Jurkat, Clone E6-1 (cell line): ENCODE measurements around the gene LTB4R2.
A peak's percentile ranks its signal among the peaks of the same experiment; 100 is the strongest.

Source experiments
- DNase-seq: peaks from one replicate; pipeline ENCODE4 v3.0.0-alpha.2; 2011; ENCODE audit warnings: low read depth, low spot score
- H3K4me3 ChIP-seq: 2 replicates; pipeline ENCODE4 v1.5.1; 2011; ENCODE audit warnings: mild to moderate bottlenecking, low read length, control low read depth, moderate library complexity

LTB4R2 gene

DNA sequence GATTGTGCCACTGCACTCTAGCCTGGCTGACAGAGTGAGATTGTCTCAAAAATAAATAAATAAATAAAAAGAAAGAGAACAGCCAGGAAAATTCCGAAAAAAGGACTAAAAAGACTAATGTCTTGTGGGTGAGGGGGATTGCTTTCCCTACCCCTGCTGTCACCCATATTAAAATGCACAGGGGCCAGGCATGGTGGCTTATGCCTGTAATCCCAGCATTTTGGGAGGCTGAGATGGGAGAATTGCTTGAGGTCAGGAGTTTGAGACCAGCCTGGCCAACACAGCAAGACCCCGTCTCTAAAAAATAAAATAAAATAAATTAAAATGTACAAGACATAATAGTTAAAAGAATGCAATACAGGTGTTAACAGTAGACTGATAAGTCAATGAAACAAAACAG is 16.4 kb upstream of the LTB4R2 start:
- H3K4me3 ChIP-seq: no peak overlapping the region
- DNase-seq: no peak

DNA sequence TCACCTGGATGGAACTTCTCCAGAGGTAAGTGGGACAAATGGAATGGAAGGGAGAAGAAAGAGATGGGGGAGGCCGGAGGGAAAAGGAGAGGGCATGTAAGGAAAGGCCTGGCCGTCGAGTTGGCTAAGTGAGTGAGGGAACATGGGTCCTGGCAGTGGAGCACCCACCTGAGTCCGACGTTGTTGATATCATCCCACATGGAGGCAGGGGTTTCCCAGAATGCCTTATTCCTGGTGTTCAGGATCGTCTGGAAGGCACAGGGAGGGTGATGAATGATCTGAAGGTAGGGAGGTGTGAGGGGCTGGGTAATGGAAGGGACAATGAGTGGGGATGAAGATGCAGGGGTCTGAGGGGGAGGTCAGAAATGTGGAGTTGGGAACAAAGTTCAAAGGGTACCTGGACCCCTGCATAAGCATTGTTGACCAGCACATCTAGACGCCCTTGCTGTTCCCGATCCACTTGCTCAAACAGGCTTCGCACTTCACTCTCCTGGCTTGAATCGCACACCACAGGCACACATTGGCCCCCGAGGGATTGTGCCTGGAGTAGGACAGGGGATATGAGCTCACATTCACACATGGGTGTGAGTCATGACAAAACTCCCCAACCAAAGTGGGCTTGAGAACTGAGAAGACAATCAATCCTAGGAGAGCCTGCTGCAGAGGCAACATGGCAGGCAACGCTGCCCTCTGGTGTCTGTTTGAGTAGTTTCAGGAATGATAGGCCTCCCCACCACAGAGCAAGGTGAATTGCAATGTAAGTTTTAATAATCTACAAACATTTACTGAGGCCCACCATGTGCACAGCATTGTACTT is 13.4 kb upstream of the LTB4R2 start:
- peak; percentile 69 for DNase-seq
- H3K4me3 ChIP-seq: no peak overlapping the region

DNA sequence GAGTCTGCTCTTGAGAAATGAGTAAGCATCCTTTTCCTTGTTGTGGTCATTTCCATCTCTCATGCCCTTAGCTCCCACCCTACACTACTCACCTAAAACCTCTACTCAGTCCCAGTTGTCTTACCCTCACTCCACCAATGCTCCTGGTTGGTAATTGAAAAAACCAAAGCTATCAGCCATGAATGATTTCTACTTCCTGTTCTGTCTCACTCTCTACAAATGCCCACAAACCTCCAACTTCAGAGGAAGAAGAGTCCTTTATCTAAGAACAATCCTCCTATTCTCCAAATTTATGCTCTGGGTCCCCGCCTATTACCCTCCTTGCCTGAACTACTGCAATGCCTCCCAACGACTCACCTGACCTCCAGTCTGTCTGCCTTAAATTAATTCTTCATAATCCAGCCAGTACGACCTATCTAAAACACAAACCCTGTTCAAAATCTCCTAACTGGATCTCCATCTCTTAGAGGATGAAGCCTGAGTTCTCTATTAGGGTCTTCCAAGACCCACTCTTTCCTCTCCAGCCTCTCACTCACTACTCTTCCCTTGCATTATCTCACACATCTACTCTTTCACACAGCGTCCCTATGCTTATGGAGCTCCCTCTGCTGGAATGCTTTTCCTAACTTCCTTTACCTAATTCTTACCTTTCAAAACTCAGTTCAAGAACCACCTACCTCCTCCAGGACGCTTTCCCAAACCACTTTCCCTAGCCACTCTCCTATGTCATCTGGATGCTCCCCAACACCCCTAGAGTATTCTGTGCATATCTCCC is 12.6 kb upstream of the LTB4R2 start:
- H3K4me3 ChIP-seq: no peak overlapping the region
- peak; percentile 57 for DNase-seq

DNA sequence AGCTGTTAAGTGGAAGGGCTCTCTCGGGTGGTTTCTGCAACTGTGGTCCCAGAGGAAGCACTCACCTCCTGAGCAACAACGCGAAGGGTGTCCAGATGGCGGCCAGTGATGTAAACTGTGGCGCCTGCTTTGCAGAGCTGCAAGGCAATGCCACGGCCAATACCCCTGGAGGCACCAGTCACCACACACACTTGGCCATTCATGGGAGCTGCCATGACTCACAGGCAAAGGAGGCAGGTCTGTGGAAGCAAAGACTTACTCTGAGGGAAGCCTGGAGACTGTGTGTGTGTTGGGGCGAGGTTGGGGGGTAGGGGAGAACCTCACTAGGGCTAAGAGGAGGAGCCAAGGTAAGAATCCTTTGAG is 11.1 kb upstream of the LTB4R2 start:
- H3K4me3 ChIP-seq: peak overlapping the region; percentile 94
- no peak for DNase-seq

DNA sequence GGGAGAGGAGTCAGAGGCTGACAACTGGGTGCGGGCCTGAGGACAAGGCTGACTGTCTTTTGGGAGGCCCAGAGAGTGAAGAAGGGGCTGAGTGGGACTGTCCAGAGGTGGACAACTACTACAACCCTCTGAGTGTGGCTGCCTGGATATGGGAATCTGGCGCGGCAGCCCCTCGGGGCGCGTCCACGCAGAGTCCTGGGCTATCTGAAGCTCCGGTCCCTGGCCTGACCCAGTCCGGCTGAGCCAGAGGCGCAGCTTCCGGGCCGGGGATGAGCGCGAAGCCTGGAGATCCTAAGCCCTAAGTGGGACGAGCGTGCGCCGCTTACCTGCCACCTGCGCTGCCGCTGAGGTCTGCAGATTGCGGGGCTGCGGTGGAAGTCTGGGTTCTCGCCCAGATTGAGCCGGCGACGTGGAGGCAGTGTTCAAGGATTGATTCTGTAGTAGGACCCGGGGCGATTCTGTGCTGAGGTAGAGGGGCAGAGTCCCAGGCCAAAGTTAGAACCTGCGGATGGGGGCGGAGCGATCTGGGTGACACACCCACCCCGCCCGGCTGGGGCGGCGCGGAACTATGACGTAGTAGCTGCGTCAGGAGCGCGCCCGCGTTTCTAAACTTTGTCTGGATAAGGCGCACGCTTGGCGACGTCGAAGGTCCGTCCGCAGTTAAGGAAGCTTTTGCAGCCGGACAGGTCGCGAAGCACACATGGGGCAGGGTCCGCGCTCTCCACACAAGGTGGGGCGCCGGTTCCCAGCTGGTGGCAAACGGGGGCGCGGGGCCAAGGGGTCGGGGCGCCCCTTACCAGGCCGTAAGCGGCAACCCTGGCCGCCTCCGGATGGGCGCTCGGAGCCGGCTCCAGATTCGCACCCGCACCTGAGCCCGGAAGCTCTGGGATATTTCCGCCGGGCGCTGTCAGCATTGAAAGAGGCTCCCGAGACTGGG is 10.4 kb upstream of the LTB4R2 start, which contains the start of the genes DHRS1 and NOP9:
DHRS1 (minus strand) TSS at position 526 of the 937 bp plus-strand sequence. CDS start 674 bp downstream, outside the sequence.
NOP9 (plus strand) TSS at position 596 of the 937 bp plus-strand sequence; CDS start at position 701, 105 bp downstream.
- DNase-seq: peak; percentile 84
- peak within 1 kb of the TSS; percentile 94 for H3K4me3 ChIP-seq

DNA sequence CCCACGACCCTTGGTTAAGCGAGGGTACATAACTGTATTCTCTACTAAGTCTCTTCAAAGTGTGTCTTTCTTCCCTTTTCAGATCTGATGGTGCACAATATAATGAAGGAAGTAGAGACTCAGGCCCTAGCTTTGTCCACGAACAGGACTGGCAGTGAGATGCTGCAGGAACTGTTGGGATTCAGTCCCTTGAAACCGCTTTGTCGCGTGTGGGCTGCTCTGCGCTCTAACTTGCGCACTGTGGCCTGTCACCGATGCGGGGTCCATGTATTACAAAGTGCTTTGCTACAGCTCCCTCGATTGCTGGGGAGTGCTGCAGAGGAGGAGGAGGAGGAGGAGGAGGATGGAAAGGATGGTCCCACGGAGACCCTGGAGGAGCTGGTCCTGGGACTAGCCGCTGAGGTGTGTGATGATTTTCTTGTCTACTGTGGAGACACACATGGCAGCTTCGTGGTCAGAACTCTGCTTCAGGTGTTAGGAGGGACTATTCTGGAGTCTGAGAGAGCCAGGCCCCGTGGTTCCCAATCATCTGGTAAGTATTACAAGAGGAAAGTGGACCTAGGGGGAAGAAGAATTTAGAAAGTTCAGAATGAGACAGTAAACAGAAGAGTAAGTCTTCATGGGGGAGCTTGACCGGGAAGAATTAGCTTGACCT is 9.5 kb upstream of the LTB4R2 start:
- DNase-seq: no peak
- H3K4me3 ChIP-seq: peak overlapping the region; percentile 94

DNA sequence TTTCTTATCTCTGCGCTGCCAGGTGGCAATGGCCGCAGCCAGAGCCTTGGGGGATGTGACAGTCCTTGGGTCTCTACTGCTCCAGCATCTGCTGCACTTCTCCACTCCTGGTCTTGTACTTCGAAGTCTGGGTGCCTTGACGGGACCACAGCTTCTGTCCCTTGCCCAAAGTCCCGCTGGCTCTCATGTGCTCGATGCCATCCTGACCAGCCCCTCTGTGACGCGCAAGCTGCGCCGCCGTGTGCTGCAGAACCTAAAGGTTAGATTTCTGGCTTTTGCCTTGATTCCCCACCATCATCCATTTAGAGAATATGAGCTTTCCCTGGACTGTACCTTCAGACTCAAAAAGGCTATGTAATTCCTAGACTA is 5.9 kb upstream of the LTB4R2 start:
- no peak overlapping the region for H3K4me3 ChIP-seq
- no peak for DNase-seq

DNA sequence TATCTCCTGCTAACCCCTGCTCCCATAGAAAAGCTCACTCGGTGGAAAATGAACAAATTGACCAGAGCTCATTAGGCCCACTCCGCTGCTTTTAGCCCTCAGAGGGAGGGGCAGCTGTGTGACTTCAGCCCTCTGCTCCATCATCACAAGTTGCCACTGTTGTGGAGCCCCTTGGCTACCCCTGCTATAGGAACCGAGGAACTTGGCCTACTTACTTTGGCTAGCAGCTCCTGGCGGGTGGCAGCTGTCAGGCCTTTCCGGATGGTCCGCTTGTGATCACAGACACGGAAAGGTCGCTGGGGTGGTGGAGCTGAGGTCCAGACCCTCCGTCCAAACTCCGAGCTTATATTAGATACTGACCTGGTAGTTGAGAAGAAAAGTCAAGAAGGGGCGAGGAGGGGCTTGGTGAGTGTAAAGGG is 2.8 kb upstream of the LTB4R2 start:
- no peak overlapping the region for H3K4me3 ChIP-seq
- DNase-seq: no peak

DNA sequence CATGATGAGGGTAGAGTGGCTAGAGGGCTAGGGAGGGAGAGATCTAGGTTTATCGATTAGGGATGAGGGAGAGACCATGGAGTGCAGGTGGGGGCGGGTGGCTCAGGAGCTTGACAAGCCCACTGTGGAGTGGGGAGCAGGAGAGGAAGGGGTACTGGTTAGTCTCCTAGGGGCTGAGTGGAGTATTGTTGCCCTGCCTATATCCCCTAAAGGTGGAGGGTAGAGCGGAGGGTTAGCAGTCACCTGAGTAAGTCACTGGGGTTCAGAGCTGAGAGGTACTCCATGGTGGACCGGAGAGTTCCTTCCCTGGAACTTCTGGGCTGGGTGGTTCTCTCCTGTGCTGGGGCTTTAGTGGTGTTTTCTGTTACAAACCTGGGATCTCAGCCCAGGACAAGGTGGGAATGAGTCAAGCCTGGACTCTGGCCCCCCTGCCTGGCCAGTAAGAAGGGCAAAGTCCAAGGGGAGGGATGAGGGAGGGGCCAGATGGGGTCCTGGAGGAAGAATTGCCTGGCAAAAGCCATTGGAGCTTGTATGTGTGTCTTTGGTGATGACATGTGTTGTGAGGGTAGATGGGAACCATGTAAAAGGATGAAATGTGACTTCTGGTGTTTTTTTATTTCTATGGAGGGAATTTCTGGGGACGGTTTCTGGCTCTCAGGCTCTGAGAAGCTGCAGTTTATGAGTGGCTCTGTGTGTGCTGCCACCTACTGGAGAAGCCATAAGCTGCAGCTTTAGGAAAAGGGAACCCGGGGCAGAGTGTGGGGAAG is 2.2 kb upstream of the LTB4R2 start, which contains the start of gene CIDEB:
CIDEB (minus strand) TSS at position 403 of the 767 bp plus-strand sequence; CDS start at position 284, 119 bp downstream.
- DNase-seq: peak; percentile 35
- no peak within 1 kb of the TSS for H3K4me3 ChIP-seq

DNA sequence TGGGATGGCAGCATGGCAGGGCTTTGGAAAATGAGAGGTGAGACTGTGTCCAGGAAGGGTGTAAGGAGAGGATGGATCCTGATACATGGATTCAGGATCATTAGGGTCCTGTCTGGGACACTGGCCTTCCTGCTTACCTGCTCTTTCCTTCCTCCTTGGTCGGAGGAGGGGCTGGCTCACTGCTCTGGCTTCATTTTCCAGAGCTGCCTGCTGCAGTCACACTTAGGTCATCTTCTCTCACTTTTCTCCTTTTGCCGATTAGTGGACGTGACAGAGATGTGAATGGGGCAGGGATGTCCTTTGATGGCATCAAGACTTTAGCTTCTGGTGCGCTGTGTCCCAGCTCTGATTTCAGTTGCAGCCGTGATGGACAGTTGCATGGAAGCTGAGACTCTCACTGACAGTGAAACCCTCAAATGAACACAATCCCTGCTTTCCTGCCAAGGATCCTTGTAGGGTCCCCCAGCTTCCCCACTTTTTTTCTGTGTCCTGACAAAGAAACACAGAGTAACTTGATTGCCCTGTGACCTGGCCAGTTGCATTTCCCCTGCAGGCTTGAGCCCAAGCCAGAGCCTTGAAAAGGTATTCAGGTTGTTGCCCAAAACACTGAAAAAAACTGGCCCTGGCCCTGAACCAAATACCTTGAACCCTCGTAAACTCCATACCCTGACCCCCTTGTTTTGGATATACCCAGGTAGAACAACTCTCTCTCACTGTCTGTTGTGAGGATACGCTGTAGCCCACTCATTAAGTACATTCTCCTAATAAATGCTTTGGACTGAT is 1.4 kb upstream of the LTB4R2 start:
- H3K4me3 ChIP-seq: no peak overlapping the region
- no peak for DNase-seq

DNA sequence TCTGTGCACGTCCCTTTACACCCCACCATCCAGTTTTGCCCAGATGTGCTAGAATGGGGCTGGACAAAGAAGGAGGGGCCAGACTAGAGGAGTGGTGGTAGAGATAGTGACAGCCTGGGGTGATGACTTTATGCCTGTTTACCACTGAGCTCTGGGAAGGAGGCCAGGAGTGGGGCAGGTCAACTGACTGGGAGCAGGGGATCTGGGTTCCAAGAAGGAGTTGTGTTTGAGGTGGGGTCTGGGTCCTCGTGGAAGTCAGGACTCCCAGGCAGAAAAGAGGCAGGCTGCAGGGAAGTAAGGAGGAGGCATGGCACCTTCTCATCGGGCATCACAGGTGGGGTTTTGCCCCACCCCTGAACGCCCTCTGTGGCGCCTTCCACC is 315 bp downstream of the LTB4R2 start:
- H3K4me3 ChIP-seq: no peak overlapping the region
- DNase-seq: no peak

DNA sequence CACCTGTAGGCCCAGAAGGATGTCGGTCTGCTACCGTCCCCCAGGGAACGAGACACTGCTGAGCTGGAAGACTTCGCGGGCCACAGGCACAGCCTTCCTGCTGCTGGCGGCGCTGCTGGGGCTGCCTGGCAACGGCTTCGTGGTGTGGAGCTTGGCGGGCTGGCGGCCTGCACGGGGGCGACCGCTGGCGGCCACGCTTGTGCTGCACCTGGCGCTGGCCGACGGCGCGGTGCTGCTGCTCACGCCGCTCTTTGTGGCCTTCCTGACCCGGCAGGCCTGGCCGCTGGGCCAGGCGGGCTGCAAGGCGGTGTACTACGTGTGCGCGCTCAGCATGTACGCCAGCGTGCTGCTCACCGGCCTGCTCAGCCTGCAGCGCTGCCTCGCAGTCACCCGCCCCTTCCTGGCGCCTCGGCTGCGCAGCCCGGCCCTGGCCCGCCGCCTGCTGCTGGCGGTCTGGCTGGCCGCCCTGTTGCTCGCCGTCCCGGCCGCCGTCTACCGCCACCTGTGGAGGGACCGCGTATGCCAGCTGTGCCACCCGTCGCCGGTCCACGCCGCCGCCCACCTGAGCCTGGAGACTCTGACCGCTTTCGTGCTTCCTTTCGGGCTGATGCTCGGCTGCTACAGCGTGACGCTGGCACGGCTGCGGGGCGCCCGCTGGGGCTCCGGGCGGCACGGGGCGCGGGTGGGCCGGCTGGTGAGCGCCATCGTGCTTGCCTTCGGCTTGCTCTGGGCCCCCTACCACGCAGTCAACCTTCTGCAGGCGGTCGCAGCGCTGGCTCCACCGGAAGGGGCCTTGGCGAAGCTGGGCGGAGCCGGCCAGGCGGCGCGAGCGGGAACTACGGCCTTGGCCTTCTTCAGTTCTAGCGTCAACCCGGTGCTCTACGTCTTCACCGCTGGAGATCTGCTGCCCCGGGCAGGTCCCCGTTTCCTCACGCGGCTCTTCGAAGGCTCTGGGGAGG is 985 bp downstream of the LTB4R2 start, which contains the start of gene LTB4R:
LTB4R (plus strand) TSS at position 857 of the 959 bp plus-strand sequence. CDS start 4,150 bp downstream, outside the sequence.
- no peak for DNase-seq
- no peak within 1 kb of the TSS for H3K4me3 ChIP-seq

DNA sequence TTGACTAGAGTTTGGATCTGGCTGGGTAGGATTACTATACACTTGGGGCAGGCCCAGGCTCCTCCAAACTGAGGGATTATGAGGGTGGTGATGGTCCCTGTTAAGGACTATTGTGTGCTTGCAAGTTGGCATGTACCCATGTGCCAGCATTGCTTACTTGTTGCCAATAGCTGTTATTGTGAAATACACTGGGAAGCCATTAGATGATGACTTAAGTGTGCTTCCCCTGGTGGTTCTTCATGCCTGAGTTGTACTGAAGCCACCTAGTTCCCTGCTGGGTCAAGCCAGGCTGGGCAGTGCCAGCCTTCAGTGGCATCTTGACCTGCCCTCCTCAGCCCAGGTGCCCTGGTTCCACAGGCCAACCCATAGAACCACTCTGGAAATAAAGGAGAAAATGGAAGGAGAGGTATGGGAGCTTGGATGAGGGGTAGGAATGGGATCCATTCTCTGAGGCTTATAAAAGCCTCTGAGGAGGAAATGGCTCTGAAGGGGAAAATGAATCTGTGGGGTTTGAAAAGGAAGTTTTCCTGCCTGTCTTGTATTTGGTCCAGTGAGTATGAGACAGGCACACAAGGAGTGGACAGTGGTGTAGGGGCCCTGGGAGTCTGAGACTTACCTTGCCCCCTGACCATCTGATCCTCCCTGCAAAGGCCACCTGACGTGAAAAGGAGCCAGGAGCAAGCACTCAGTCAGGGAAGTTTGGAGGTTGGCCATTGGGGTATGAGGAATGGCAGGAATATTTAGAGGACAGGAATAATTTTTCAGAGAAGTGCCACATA is 2.1 kb downstream of the LTB4R2 start:
- no peak overlapping the region for H3K4me3 ChIP-seq
- DNase-seq: no peak

DNA sequence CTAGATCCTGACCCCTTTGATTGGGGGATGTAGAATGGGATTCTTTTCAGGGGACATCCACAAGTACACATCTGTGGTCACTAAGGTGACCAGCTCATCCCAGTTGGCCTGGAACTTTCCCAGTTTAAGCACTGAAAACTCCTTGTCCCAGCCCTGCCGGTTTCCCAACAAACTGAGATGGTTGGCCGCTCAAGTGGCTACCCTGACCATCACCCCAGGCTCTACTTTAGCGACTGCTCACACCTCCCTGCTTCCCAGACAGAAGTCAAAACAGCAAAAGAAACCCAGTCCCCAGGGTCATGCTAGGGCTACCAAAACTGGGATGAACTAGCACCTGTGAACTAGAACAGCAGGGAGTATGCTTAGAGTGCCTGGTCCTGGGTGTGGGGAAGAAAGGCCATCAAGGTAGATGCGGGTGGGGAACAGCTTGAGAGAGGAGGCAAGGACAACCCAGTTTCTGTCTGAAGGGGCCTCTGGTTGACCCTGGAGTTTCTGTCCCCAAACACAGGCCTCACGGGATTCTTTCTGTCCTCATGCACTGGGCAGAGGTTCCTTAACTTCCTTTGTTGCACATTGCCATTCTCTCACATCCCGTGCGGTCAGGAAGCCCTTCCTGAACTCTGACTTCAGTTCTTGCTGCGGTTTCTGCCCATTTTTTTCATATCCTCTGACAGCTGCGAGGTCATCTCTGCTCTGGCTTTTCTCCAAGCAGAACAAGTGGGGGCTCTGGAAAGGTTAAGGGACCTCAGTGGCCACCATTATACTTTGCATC is 3.0 kb downstream of the LTB4R2 start:
- DNase-seq: peak; percentile 75
- H3K4me3 ChIP-seq: peak overlapping the region; percentile 18

DNA sequence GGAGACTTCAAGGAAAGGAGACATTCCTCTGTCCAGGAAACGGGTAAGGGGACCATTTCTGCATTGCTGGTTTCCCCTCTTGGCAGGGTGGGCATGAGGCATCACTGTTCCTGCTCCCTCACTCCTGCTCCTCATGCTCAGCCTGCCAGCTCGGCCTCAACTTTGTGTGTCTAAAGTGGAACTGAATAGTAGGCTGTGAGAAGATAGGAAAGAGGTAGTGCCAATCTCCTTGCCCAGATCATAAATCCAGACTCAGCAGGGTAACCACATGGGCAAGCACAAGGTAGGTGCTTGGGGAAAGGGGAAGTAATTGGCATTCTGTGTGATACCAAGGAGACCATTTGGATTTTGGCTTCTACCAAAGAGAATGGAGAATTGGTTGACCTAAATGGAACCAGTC is 4.0 kb downstream of the LTB4R2 start:
- no peak for DNase-seq
- no peak overlapping the region for H3K4me3 ChIP-seq
